ENCODE results near the gene CECR2. TPM values are rescaled to one million over a fixed set of nuclear protein-coding genes. Genes with fewer than 3 reads are reported as not detected.

The CECR2 gene
- total and polyA plus RNA-seq, 7 donors, result 1.7 to 24.1 (median 19.6) TPM

DNA sequence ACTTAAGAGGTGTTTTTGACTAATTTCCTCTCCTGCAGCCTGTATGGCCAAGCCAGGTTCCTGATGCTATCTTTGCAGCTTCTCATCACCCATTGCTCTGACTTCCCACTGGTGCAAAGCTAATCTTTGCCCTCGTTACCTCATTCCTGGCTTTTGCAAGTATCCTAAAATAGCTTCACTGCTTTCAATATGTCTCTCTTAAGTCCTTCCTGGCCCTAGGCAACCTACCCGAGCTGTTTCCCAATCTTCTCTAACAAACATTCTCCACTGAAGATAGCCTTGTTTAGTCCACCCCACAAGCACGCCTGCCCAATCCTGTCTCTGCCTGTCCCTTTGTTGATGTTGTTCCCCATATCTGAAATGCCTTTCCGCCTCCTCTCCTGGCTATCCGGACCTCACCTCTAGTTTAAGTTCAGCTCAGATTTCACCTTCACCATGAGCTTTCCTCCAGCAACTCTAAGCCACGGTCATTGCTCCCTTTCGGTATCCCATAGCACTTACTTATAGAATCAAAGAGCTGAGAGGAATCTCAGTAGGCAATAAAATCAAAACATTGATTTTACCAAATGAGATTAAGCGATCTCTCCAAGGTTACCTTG is 30.1 kb upstream of the CECR2 start:
- intact Hi-C loops (cut with DNase I), result no loop called here
- peak overlapping the region; percentile 39 for H3K4me3 ChIP-seq
- no peaks in the 10 kb centered on the region for H3K27me3 ChIP-seq (ENCODE audit: insufficient read depth in 3 of 3, low read length in 2 of 3)
- DNase-seq (peak; percentile 15 to 59), ATAC-seq (peak; percentile 91 to 98 (median 96))
- no peaks in the 10 kb centered on the region for H3K9me3 ChIP-seq
- H3K36me3 ChIP-seq (ENCODE audit: insufficient read depth in 1 of 2, low read depth in 1 of 2), result no peaks in the 10 kb centered on the region
- peaks cover 13% of the 10 kb centered on the region for H3K4me1 ChIP-seq
- WGBS, 3 donors, result 24 to 39% (median 34%) methylated on average over 8 of the region's 8 CpGs
- H3K27ac ChIP-seq, result peak overlapping the region; percentile 84
- TF ChIP-seq, protein P1, sequence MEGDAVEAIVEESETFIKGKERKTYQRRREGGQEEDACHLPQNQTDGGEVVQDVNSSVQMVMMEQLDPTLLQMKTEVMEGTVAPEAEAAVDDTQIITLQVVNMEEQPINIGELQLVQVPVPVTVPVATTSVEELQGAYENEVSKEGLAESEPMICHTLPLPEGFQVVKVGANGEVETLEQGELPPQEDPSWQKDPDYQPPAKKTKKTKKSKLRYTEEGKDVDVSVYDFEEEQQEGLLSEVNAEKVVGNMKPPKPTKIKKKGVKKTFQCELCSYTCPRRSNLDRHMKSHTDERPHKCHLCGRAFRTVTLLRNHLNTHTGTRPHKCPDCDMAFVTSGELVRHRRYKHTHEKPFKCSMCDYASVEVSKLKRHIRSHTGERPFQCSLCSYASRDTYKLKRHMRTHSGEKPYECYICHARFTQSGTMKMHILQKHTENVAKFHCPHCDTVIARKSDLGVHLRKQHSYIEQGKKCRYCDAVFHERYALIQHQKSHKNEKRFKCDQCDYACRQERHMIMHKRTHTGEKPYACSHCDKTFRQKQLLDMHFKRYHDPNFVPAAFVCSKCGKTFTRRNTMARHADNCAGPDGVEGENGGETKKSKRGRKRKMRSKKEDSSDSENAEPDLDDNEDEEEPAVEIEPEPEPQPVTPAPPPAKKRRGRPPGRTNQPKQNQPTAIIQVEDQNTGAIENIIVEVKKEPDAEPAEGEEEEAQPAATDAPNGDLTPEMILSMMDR (IDR thresholded peaks at IDR 0.05), result no peak

DNA sequence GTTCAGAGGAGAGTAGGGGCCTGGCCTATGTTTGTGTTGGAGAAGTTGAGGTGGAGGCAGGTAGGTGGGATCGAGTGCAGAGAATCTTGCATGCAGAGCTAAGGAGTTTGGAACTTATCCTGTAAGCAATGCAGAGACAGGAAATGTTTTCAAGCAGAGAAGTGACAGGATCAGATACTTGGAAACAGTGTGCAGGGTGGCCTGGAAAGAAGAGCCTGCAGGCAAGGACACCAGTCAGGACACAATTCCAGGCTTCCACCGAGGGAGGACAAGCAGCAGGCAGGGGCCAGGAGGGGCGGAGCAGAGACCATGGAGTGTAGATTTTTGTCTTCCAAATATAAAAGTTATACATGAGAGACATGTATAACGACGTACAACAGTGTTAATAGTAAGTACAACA is 26.9 kb upstream of the CECR2 start:
- peaks cover 13% of the 10 kb centered on the region for H3K4me1 ChIP-seq
- H3K27ac ChIP-seq, result no peak overlapping the region
- TF ChIP-seq, protein P1 (IDR thresholded peaks at IDR 0.05), result no peak
- no peak for DNase-seq
- intact Hi-C loops (cut with DNase I), result loop anchor here in 1 of 2 donors (10.0 kb wide), 1 partner anchor 128 kb away; the partner anchor contains the start of gene ADA2
- H3K36me3 ChIP-seq (ENCODE audit: insufficient read depth in 1 of 2, low read depth in 1 of 2), result no peaks in the 10 kb centered on the region
- H3K4me3 ChIP-seq, result no peak overlapping the region
- no peak for ATAC-seq
- H3K27me3 ChIP-seq (ENCODE audit: insufficient read depth in 3 of 3, low read length in 2 of 3), result no peaks in the 10 kb centered on the region
- H3K9me3 ChIP-seq, result no peaks in the 10 kb centered on the region
- WGBS, 3 donors, result 58 to 62% (median 62%) methylated on average over 5 of the region's 5 CpGs

DNA sequence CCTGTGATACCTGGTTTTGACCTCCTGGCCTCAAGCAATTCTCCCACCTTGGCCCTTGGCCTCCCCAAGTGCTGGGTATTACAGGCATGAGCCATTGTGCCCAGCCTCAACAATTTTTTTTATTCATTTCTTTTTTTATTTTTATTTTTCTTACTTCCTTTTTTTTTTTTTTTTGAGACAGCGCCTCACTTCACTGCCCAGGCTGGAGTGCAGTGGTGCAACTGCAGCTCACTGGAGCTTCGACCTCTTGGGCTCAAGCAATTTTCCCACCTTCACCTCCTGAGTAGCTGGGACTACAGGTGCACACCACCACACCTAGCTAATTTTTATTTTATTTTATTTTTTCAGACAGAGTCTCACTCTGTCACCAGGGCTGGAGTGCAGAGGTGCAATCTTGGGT is 25.5 kb upstream of the CECR2 start:
- intact Hi-C loops (cut with DNase I), result loop anchor here in 1 of 2 donors (10.0 kb wide), 1 partner anchor 129 kb away; the partner anchor contains the start of gene ADA2
- DNase-seq (no peak), ATAC-seq (no peak)
- H3K4me3 ChIP-seq, result no peak overlapping the region
- H3K36me3 ChIP-seq (ENCODE audit: insufficient read depth in 1 of 2, low read depth in 1 of 2), result no peaks in the 10 kb centered on the region
- H3K4me1 ChIP-seq, result peaks cover 8% of the 10 kb centered on the region
- no peak overlapping the region for H3K27ac ChIP-seq
- TF ChIP-seq, protein P1 (IDR thresholded peaks at IDR 0.05), result no peak
- no peaks in the 10 kb centered on the region for H3K27me3 ChIP-seq (ENCODE audit: insufficient read depth in 3 of 3, low read length in 2 of 3)
- WGBS, 3 donors, result 90 to 93% (median 92%) methylated on average over 2 of the region's 2 CpGs
- H3K9me3 ChIP-seq, result no peaks in the 10 kb centered on the region

DNA sequence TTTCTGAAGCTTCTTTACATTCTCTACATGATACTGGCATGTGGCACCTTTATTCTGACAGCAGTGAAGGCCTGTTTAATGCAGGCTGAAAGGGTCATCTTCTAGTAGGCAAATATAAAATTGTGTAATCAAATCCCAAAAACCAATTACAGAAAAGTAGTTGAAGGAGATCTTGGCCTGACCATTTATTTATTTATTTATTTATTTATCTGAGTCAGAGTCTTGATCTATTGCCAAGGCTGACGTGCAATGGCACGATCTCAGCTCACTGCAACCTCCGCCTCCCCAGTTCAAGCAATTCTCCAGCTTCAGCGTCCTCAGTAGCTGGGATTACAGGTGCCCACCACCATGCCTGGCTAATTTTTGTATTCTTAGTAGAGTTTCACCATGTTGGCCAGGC is 22.7 kb upstream of the CECR2 start:
- WGBS, 3 donors, result 52 to 68% (median 57%) methylated on average over 4 of the region's 4 CpGs
- Histone ChIP-seq H3K27me3 (ENCODE audit: insufficient read depth in 3 of 3, low read length in 2 of 3) (no peaks in the 10 kb centered on the region), H3K4me1 (no peaks in the 10 kb centered on the region), H3K36me3 (ENCODE audit: insufficient read depth in 1 of 2, low read depth in 1 of 2) (no peaks in the 10 kb centered on the region), H3K9me3 (no peaks in the 10 kb centered on the region), H3K27ac (no peak overlapping the region), H3K4me3 (no peak overlapping the region)
- ATAC-seq, result no peak
- DNase-seq, result no peak
- TF ChIP-seq, protein P1 (IDR thresholded peaks at IDR 0.05), result no peak
- intact Hi-C loops (cut with DNase I), result loop anchor here in 1 of 2 donors (10.0 kb wide), 1 partner anchor 132 kb away; the partner anchor contains the start of gene ADA2
